H1 (cell line): Measurements from ENCODE around the gene MAP2K7. TPM values are rescaled to one million over a fixed set of nuclear protein-coding genes. Genes with fewer than 3 reads are reported as not detected.

Experiments used
- ASH2L ChIP-seq: fragments of 200-600, 300-600 bp; sonication (generic); IDR thresholded peaks from one replicate; pipeline ENCODE4 v1.7.1; 2017; ENCODE audit warnings: low read length
- CBX5 ChIP-seq: fragments of 300-800, 300-1000 bp; sonication (generic); IDR thresholded peaks from 2 replicates; pipeline ENCODE4 v1.7.1; 2016; ENCODE audit warnings: antibody characterized with exemption, low read length, low read depth
- CEBPB ChIP-seq: IDR thresholded peaks from 2 replicates; pipeline ENCODE4 v1.6.1; 2012; ENCODE audit warnings: low read depth, low read length
- EP300 ChIP-seq, 2 experiments: IDR thresholded peaks; 1 replicate in 1 of 2; 2 replicates in 1 of 2; pipeline ENCODE4 v1.6.1; 2011 to 2012; ENCODE audit warnings: low read depth in 2 of 2, low read length in 2 of 2, mild to moderate bottlenecking in 2 of 2, borderline replicate concordance in 1 of 2, inconsistent platforms in 1 of 2, moderate library complexity in 1 of 2
- RBBP5 ChIP-seq: IDR thresholded peaks from 2 replicates; pipeline ENCODE4 v1.7.1; 2012; ENCODE audit warnings: low read depth, mild to moderate bottlenecking, inconsistent platforms, low read length, moderate library complexity, borderline replicate concordance
- RXRA ChIP-seq: IDR thresholded peaks from 2 replicates; pipeline ENCODE4 v1.6.1; 2011; ENCODE audit warnings: low read depth, mild to moderate bottlenecking, low read length, moderate library complexity; ENCODE audit not compliant: insufficient read depth
- TCF12 ChIP-seq: IDR thresholded peaks from 2 replicates; pipeline ENCODE4 v1.6.1; 2011; ENCODE audit warnings: low read depth, mild to moderate bottlenecking, low read length
- polyA plus RNA-seq, 7 experiments: library from polyadenylated mRNA; depleted of rRNA in 3 of 7; stranded (reverse) in 5 of 7; unstranded in 2 of 7; fragments of >200 nt in 5 of 7; fragments of 200-250 nt in 2 of 7; gene quantifications; 1 replicate in 5 of 7; 2 replicates in 1 of 7; 4 replicates in 1 of 7; pipeline versions ENCODE4 v1.2.1 to v1.2.3, GENCODE V29; 2011 to 2013; ENCODE audit warnings: missing spikeins in 2 of 7, mixed read lengths in 2 of 7
- total RNA-seq: library from RNA; stranded (reverse); fragmentation: NEBNext Ultra II Directional; extraction: Animal tissue kit (Norgen Biotek cat#: 25700); gene quantifications from 2 replicates; pipeline ENCODE4 v1.2.1, GENCODE V29; 2021

Gene MAP2K7
- total and polyA plus RNA-seq, 2 of the 8 experiments (the other 6 are each of a cell fraction or from before 2014, with no cell fraction given) = 8.9 to 38.3 TPM

DNA sequence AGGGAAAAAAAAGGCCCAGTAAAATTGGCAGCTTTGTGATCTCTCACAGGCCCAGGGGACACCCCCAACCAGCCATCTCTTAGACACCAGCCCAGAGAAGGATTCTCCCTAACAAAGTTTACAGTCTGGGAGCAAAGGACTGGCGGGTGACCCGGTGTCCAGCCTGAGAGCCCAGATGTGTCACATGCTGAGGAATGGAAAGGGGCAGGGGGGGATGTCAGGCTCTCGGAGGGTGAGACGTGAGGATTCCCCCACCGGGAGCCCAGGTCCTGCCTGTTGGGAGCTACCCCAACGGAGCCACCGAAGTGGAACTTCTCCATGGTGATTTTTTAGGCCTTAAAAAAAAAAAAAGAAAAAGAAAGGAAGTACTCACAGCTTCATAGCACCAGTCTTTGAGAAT lies 27.1 kb downstream of the MAP2K7 start (continued):
- TF ChIP-seq EP300 (IDR thresholded peaks at IDR 0.05; ENCODE audit: borderline replicate concordance in 1 of 2, low read depth in 2 of 2, low read length in 2 of 2) = no peak
- TF ChIP-seq RXRA = no peak
- TF ChIP-seq ASH2L = no peak
- no peak for TF ChIP-seq CBX5
- TF ChIP-seq CEBPB = no peak
- TF ChIP-seq TCF12 = no peak
- TF ChIP-seq RBBP5 = no peak
